Testis (tissue), 2 donors: ENCODE results near the gene KIF2C.

Experiments used
- CTCF ChIP-seq, 3 experiments: fragments of 450-650 bp in 2 of 3; fragments of 200-600 bp in 1 of 3; sonication (generic) in 1 of 3; IDR thresholded peaks; one replicate each; pipeline ENCODE4 v1.5.1; 2016 to 2019; ENCODE audit warnings: antibody characterized with exemption in 3 of 3, mild to moderate bottlenecking in 2 of 3, moderate library complexity in 1 of 3
- POLR2A ChIP-seq: fragments of 450-650 bp; IDR thresholded peaks from one replicate; pipeline ENCODE4 v1.6.1; 2017; ENCODE audit warnings: antibody characterized with exemption, mild to moderate bottlenecking, moderate library complexity

DNA sequence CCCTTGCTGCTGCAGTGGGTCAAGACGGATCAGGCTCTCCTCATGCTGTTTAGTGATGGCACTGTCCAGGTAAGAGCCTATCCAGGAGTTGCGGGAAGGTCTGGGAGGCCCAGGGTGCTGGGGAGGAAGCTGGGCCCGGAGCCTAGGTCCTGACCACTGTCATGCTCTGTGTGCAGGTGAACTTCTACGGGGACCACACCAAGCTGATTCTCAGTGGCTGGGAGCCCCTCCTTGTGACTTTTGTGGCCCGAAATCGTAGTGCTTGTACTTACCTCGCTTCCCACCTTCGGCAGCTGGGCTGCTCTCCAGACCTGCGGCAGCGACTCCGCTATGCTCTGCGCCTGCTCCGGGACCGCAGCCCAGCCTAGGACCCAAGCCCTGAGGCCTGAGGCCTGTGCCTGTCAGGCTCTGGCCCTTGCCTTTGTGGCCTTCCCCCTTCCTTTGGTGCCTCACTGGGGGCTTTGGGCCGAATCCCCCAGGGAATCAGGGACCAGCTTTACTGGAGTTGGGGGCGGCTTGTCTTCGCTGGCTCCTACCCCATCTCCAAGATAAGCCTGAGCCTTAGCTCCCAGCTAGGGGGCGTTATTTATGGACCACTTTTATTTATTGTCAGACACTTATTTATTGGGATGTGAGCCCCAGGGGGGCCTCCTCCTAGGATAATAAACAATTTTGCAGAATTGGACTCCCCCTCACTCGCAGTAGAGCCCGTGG, 65.8 kb downstream of the KIF2C start:
- TF ChIP-seq CTCF (IDR thresholded peaks at IDR 0.05), result no peak
- no peak for TF ChIP-seq POLR2A
